Fibroblast of villous mesenchyme (primary cell): Measurements from ENCODE around the gene TBC1D22A. TPM values are rescaled to one million over a fixed set of nuclear protein-coding genes. Genes with fewer than 3 reads are reported as not detected.

Source experiments
- DNase-seq: peaks from one replicate; pipeline ENCODE4 v3.0.0-alpha.2; 2010; ENCODE audit warnings: low read depth
- H3K4me3 ChIP-seq: 2 replicates; pipeline ENCODE4 v1.5.1; 2011; ENCODE audit warnings: low read depth, mild to moderate bottlenecking, low read length
- CTCF ChIP-seq: IDR thresholded peaks from 2 replicates; pipeline ENCODE4 v1.5.1; 2012; ENCODE audit warnings: low read depth, mild to moderate bottlenecking, low read length; ENCODE audit not compliant: insufficient read depth
- total RNA-seq: library from RNA; depleted of rRNA; stranded (reverse); fragments of >200 nt; gene quantifications from 2 replicates; pipeline ENCODE4 v1.2.3, GENCODE V29; 2012

The TBC1D22A gene
- total RNA-seq, 1 donor: 12.5 TPM

DNA sequence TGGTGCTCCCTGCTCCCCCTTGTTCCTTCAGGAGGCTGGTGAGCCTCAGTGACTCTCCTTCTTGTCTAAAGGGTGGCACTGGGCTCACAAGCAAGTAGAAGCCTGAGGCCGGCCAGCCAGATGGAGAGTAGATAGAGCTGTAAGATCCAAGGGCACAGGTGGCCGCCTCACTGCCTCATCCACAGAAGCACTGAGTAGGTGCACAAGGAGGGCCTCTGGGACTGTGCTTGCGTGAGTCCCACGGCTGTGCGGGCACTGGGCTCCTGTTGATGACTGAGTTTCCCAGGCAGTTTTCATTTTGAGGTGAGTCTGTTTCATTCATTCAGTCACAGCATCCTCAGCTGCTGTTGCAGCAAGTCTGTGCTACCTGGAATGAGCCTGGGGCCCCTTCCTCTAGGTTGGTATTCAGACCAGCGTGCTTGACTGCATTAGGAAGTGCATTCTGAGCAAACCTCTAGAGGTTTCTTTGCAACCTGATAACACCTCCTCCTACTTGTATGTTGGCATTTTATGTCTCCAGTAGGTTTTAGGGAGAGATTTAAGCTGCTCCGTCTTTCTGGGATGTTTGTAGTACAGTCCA, 184.0 kb downstream of the TBC1D22A start:
- TF ChIP-seq CTCF: no peak
- no peak for DNase-seq
- H3K4me3 ChIP-seq: no peak overlapping the region

DNA sequence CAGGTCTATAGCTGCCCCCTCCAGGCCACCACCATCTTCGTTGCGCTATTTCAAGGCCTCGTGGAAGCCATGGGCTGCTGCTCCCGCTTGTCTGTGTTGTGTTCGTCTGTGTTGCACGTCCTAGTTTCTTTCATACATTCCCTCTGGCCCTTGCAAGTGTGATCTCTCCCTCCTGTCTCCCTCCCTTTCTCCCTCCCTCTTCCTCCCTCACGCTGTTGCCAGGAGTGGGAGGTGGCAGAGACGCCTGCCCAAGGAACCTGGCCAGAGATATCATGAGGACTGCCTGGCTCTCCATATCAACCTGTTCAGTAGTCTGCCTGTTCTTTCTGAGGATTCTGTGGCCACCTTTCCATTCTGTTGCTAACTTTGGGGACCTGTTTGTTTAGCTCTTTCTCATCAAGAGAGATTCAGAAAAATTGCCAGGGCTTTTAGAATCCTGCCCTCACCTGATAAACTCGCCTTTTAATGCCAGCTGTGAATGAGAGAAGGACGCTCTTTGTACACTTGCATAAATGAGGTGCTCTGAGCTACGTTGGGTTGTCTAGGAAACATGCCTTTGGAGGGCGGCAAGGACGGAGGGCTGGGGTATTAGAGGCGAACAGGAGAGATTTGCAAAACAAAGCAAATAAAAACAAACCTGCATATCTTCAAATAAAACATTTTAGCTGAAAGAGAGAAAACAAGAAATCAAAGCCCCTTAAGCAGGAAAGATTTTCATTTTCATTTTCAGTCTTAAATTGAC, 185.2 kb downstream of the TBC1D22A start:
- no peak for DNase-seq
- TF ChIP-seq CTCF: no peak
- H3K4me3 ChIP-seq: no peak overlapping the region

DNA sequence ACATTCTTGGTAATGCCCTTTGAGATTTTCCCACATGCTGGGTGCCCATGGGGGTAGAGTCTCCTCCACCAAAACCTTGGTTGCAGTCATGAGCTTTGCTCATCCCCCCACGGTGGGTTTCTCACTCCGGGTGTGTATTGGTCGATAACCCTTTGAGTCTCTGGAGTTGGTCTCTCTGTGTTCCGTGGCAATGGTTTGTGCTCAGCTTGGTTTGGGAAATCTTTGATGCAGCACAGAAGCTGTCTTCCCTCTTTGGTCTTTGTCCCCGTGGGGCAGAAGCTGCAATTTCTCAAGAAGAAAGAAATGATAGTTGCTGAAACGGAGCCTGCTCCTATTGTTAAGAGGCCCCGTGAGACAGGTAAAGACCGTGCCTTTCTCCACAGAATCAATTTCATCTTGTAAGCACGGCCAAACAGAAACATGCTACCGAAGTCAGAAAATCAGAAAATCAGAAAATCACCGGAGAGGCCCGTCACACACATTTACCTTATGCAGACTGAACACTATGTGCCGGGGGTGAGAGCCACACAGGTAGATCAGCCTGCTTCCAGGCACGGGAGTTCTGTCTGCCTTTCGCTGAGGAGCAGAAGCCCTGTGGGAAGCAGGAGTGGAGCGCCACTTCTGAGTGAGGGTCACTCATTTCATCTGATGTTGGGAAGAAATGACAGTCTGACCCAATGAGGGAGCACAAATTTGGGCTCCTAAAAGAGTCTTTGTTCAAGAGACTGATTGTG, 186.1 kb downstream of the TBC1D22A start:
- H3K4me3 ChIP-seq: no peak overlapping the region
- TF ChIP-seq CTCF: no peak
- DNase-seq: no peak

GRCh38 chr22:46951350-46951749, 188.9 kb downstream of the TBC1D22A start:
- DNase-seq: no peak
- no peak overlapping the region for H3K4me3 ChIP-seq
- no peak for TF ChIP-seq CTCF

GRCh38 chr22:46951973-46952372, 189.5 kb downstream of the TBC1D22A start:
- TF ChIP-seq CTCF: no peak
- no peak for DNase-seq
- no peak overlapping the region for H3K4me3 ChIP-seq

- DNase-seq: peak; percentile 48
- no peak for TF ChIP-seq CTCF
- H3K4me3 ChIP-seq: no peak overlapping the region
Observed at GRCh38 chr22:46953968-46954765, 191.7 kb downstream of the TBC1D22A start.
